Measurements from ENCODE around the gene CHRDL1. TPM values are rescaled to one million over a fixed set of nuclear protein-coding genes. Genes with fewer than 3 reads are reported as not detected.

The CHRDL1 gene
- total RNA-seq, 3 donors from 2014 or later: 9.0 to 101 (median 23.5) TPM

GRCh38 chrX:110698696-110699095, 96.9 kb downstream of the CHRDL1 start:
- no peaks in the 10 kb centered on the region for H3K4me1 ChIP-seq (ENCODE audit: low read depth)
- intact Hi-C loops (cut with DNase I, micrococcal nuclease): no loop called here
- TF ChIP-seq, protein P1, sequence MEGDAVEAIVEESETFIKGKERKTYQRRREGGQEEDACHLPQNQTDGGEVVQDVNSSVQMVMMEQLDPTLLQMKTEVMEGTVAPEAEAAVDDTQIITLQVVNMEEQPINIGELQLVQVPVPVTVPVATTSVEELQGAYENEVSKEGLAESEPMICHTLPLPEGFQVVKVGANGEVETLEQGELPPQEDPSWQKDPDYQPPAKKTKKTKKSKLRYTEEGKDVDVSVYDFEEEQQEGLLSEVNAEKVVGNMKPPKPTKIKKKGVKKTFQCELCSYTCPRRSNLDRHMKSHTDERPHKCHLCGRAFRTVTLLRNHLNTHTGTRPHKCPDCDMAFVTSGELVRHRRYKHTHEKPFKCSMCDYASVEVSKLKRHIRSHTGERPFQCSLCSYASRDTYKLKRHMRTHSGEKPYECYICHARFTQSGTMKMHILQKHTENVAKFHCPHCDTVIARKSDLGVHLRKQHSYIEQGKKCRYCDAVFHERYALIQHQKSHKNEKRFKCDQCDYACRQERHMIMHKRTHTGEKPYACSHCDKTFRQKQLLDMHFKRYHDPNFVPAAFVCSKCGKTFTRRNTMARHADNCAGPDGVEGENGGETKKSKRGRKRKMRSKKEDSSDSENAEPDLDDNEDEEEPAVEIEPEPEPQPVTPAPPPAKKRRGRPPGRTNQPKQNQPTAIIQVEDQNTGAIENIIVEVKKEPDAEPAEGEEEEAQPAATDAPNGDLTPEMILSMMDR (IDR thresholded peaks at IDR 0.05): no peak
- ATAC-seq: no peak
- no peaks in the 10 kb centered on the region for H3K9me3 ChIP-seq
- DNase-seq: no peak
- no peak overlapping the region for H3K4me3 ChIP-seq
- H3K36me3 ChIP-seq (ENCODE audit: low read depth): no peaks in the 10 kb centered on the region

- H3K4me1 ChIP-seq (ENCODE audit: low read depth): no peaks in the 10 kb centered on the region
- no peak for DNase-seq
- H3K9me3 ChIP-seq: no peaks in the 10 kb centered on the region
- TF ChIP-seq, protein P1 (IDR thresholded peaks at IDR 0.05): no peak
- intact Hi-C loops (cut with DNase I, micrococcal nuclease): no loop called here
- no peak for ATAC-seq
- H3K4me3 ChIP-seq: no peak overlapping the region
- H3K36me3 ChIP-seq (ENCODE audit: low read depth): no peaks in the 10 kb centered on the region
Observed at GRCh38 chrX:110692866-110693265, 102.8 kb downstream of the CHRDL1 start.

- Histone ChIP-seq H3K36me3 (ENCODE audit: low read depth) (no peaks in the 10 kb centered on the region), H3K9me3 (no peaks in the 10 kb centered on the region), H3K4me3 (no peak overlapping the region), H3K4me1 (ENCODE audit: low read depth) (no peaks in the 10 kb centered on the region)
- no peak for DNase-seq
- TF ChIP-seq, protein P1 (IDR thresholded peaks at IDR 0.05): no peak
- no peak for ATAC-seq
- intact Hi-C loops (cut with DNase I, micrococcal nuclease): no loop called here
Observed at GRCh38 chrX:110691446-110691845, 104.2 kb downstream of the CHRDL1 start.

DNA sequence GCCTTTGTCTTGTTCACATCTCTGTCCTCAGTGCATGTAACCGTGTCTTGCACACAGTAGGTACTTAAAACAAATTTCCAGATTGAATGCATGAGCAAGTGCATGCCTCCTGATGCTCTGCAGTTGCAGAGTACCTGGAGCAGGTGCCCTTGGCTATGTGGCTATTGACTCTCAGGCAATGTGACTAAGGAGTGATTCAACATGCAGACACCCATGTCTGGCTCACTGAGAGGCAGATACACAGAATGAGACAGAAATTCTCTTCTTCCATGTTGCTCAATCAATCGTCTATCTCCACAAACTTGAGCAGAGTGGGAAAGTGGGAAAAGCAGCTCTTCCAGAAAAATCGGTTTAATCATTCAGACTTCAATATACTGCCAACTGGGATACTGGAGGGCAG, 111.0 kb downstream of the CHRDL1 start:
- ATAC-seq (no peak), DNase-seq (no peak)
- H3K9me3 ChIP-seq: no peaks in the 10 kb centered on the region
- H3K4me3 ChIP-seq: no peak overlapping the region
- intact Hi-C loops (cut with DNase I, micrococcal nuclease): no loop called here
- no peaks in the 10 kb centered on the region for H3K4me1 ChIP-seq (ENCODE audit: low read depth)
- H3K36me3 ChIP-seq (ENCODE audit: low read depth): no peaks in the 10 kb centered on the region
- TF ChIP-seq, protein P1 (IDR thresholded peaks at IDR 0.05): no peak

GRCh38 chrX:110683925-110684324, 111.7 kb downstream of the CHRDL1 start:
- no peak for ATAC-seq
- intact Hi-C loops (cut with DNase I, micrococcal nuclease): no loop called here

More at GRCh38 chrX:110683925-110684324, 111.7 kb downstream of the CHRDL1 start:
- Histone ChIP-seq H3K36me3 (ENCODE audit: low read depth) (no peaks in the 10 kb centered on the region), H3K9me3 (no peaks in the 10 kb centered on the region), H3K4me1 (ENCODE audit: low read depth) (no peaks in the 10 kb centered on the region), H3K4me3 (no peak overlapping the region)
- TF ChIP-seq, protein P1 (IDR thresholded peaks at IDR 0.05): no peak
- no peak for DNase-seq
